Stomach smooth muscle (tissue), 2 donors: Measurements from ENCODE around the gene OR8H3.
"Not testable (repeated sequence)": the region's sequence is repeated elsewhere in the genome, so short reads cannot be mapped to it uniquely, and the experiment has no call there.

Experiments
- H3K27ac ChIP-seq: one replicate; pipeline ENCODE4 v1.7.0; 2013; ENCODE audit warnings: mild to moderate bottlenecking, low read length, inconsistent platforms
- H3K27me3 ChIP-seq, 2 donors: one replicate each; pipeline ENCODE4 v1.7.0; 2013; ENCODE audit warnings: low read length in 2 of 2; ENCODE audit not compliant: insufficient read depth in 2 of 2, control insufficient read depth in 1 of 2
- H3K36me3 ChIP-seq, 2 donors: one replicate each; pipeline ENCODE4 v1.7.0; 2013; ENCODE audit warnings: low read length in 2 of 2; ENCODE audit not compliant: control insufficient read depth in 2 of 2, insufficient read depth in 2 of 2
- H3K4me1 ChIP-seq: one replicate; pipeline ENCODE4 v1.7.0; 2013; ENCODE audit warnings: low read length; ENCODE audit not compliant: control insufficient read depth, insufficient read depth
- H3K4me3 ChIP-seq, 2 donors: one replicate each; pipeline ENCODE4 v1.7.0; 2013; ENCODE audit warnings: low read length in 2 of 2
- H3K9ac ChIP-seq, 2 donors: one replicate each; pipeline ENCODE4 v1.7.0; 2013; ENCODE audit warnings: low read length in 2 of 2, mild to moderate bottlenecking in 1 of 2
- H3K9me3 ChIP-seq, 2 donors: one replicate each; pipeline ENCODE4 v1.7.0; 2013; ENCODE audit warnings: low read length in 2 of 2; ENCODE audit not compliant: control insufficient read depth in 2 of 2
- donor health status: healthy.
- donor health status: Pancreatic carcinoma.

OR8H3 gene, protein sequence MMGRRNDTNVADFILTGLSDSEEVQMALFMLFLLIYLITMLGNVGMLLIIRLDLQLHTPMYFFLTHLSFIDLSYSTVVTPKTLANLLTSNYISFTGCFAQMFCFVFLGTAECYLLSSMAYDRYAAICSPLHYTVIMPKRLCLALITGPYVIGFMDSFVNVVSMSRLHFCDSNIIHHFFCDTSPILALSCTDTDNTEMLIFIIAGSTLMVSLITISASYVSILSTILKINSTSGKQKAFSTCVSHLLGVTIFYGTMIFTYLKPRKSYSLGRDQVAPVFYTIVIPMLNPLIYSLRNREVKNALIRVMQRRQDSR

DNA sequence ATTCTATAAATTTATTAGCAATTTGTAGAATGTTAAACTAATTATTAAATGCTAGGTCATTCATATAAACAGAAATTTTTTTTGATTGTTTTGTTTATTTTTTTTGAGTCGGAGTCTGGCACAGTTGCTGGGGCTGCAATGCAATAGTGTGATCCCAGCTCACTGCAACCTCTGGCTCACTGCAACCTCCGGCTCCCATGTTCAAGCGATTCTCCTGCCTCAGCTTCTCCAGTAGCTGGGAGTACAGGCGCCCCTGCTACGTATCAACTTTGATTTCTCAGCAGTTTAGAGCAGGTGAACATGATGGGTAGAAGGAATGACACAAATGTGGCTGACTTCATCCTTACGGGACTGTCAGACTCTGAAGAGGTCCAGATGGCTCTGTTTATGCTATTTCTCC lies at the start of gene OR8H3:
OR8H3 (plus strand) TSS at position 301 of the 400 bp plus-strand sequence; CDS start at position 301, 0 bp downstream.
- no peak within 1 kb of the TSS for H3K4me3 ChIP-seq
- no peak within 1 kb of the TSS for H3K9ac ChIP-seq
- H3K9me3 ChIP-seq, result no peaks in the 10 kb centered on the region
- H3K27ac ChIP-seq, result no peak within 1 kb of the TSS
- no peaks in the 10 kb centered on the region for H3K27me3 ChIP-seq
- no peaks in the 10 kb centered on the region for H3K4me1 ChIP-seq
- H3K36me3 ChIP-seq, result no peaks in the 10 kb centered on the region

DNA sequence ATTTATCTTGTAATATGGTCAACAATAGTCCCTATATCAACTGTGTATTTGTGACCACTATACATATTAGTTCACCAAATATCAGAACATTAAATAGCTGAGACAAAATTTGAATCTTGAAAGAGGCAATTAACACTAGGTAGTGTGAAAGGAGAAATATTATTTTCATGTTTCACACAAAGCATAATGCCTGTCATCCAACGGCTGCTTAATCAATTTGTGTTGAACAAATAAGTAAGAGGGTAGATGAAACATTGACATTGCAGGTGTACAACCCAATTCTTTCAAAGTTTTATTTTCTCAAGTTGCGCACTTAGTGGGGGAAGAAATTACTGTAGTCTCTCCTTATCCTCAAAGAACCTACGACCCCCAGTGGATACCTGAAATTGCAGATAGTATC lies 32.5 kb upstream of the OR8H3 start:
- no peak overlapping the region for H3K4me3 ChIP-seq
- no peaks in the 10 kb centered on the region for H3K27me3 ChIP-seq
- no peaks in the 10 kb centered on the region for H3K4me1 ChIP-seq

DNA sequence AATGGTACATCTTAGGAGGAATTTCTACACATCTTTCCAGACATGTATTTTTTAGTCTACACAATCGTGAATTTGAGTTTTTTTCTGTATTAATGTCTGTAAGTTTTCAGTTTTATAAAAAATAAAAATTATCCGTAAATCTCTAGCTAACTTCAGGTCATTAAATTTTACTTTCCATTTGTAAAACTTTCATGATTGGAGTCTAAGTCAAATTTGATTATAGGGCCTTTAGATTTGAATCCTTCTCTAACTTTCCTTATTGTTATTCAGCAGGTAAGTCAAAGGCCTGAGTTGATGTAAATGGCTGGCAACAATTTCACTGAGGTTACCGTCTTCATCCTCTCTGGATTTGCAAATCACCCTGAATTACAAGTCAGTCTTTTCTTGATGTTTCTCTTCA lies 29.2 kb upstream of the OR8H3 start, which contains the start of gene OR8I2:
OR8I2 (plus strand) TSS at position 301 of the 400 bp plus-strand sequence; CDS start at position 301, 0 bp downstream.
- no peak within 1 kb of the TSS for H3K4me3 ChIP-seq
- no peak within 1 kb of the TSS for H3K9ac ChIP-seq
- H3K27ac ChIP-seq, result no peak within 1 kb of the TSS
- H3K9me3 ChIP-seq, result no peaks in the 10 kb centered on the region
- H3K27me3 ChIP-seq, result no peaks in the 10 kb centered on the region
- no peaks in the 10 kb centered on the region for H3K36me3 ChIP-seq
- H3K4me1 ChIP-seq, result no peaks in the 10 kb centered on the region

More for the DNA sequence above, 32.5 kb upstream of the OR8H3 start:
- Histone ChIP-seq H3K9me3 (no peaks in the 10 kb centered on the region), H3K9ac (no peak overlapping the region), H3K36me3 (no peaks in the 10 kb centered on the region), H3K27ac (no peak overlapping the region)

DNA sequence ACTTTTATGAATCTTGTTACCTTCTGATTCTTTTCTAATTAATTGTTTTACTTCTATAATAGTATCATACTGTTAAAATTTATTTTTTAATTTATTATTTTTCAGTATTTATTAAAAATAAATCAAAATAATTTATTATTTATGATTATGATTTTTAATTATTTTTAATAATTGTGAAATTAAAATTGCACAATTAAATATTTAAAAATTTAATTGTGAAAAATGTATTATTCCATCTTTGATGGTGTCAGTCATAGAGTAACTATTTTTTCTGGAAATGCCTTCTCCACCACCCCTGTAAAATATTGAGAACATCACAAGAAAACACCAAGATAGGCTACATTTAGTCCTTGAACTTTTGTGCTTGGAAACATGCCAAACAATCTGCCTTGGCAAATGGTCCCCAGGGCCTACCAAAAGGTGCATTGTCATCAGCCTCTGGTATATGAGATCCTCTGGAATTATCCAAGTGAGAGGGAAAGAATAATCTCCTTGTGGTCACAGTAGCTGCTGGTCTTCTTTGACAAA lies 18.9 kb upstream of the OR8H3 start, which contains the start of gene OR8H2:
OR8H2 (plus strand) TSS at position 478 of the 528 bp plus-strand sequence. CDS start 1,356 bp downstream, outside the sequence.
- no peak within 1 kb of the TSS for H3K27ac ChIP-seq
- no peaks in the 10 kb centered on the region for H3K27me3 ChIP-seq
- H3K36me3 ChIP-seq, result no peaks in the 10 kb centered on the region
- H3K9ac ChIP-seq, result no peak within 1 kb of the TSS
- no peak within 1 kb of the TSS for H3K4me3 ChIP-seq
- no peaks in the 10 kb centered on the region for H3K4me1 ChIP-seq
- no peaks in the 10 kb centered on the region for H3K9me3 ChIP-seq

DNA sequence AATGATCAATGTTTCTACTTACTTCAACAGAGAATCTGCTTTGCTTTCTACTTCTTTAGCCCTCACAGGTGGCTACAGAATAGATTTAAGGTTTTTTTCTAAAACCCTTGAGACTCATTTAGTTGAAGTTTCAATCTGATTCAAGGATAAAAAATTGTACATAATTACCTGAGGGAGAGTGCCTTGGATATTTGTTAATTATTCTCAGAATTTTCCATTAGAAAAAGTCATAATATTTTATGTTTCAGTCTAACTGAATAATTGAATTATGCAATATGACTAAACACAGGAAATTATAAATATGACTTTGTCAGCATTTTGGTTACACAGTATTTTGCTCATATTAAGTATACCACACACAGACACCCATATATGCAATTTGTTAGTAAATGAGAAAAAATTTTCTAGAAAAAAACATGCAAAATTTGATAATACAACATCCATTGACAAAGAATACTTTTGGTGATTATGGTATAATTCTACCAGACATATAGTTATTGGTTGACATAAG lies 18.0 kb downstream of the OR8H3 start, which contains the start of gene OR8J3:
OR8J3 (minus strand) TSS at position 51 of the 511 bp plus-strand sequence. CDS start 2,483 bp downstream, outside the sequence.
- H3K27ac ChIP-seq, result no peak within 1 kb of the TSS
- H3K4me3 ChIP-seq, result no peak within 1 kb of the TSS
- H3K27me3 ChIP-seq, result no peaks in the 10 kb centered on the region
- no peaks in the 10 kb centered on the region for H3K4me1 ChIP-seq
- no peaks in the 10 kb centered on the region for H3K9me3 ChIP-seq
- H3K9ac ChIP-seq, result no peak within 1 kb of the TSS
- no peaks in the 10 kb centered on the region for H3K36me3 ChIP-seq

DNA sequence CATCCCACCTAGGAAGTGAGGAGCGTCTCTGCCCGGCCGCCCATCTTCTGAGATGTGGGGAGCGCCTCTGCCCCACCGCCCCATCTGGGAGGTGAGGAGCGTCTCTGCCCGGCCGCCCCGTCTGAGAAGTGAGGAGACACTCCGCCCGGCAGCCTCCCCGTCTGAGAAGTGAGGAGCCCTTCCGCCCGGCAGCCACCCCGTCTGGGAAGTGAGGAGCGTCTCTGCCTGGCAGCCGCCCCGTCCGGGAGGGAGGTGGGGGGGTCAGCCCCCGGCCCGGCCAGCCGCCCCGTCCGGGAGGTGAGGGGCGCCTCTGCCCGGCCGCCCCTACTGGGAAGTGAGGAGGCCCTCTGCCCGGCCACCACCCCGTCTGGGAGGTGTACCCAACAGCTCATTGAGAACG lies 21.5 kb downstream of the OR8H3 start:
- not testable (repeated sequence) for H3K4me3 ChIP-seq

DNA sequence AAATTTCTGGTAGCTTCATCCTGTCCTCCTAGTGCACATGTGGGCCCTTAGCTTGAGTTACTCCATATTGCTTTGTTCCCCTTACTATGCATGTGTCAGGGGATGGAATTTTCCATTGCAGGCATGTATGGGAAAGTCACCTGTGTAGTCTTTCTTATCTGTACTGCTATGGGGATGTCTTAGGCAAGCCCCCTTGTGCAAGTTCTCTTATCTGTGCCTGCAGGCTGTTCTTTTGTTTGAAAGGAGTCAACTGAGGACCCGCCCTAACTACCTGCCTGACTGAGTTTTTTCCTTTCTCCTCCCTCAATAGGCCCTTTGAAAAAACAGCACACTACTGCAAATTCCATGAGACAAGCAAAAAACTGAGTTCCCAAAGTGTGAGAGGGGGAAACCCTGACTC lies 29.2 kb downstream of the OR8H3 start:
- Histone ChIP-seq H3K27ac (no peak overlapping the region), H3K4me1 (no peaks in the 10 kb centered on the region), H3K4me3 (no peak overlapping the region), H3K36me3 (no peaks in the 10 kb centered on the region), H3K27me3 (no peaks in the 10 kb centered on the region), H3K9ac (no peak overlapping the region), H3K9me3 (peaks cover 2 to 12% of the 10 kb centered on the region in 2 donors)

More for the DNA sequence above, 21.5 kb downstream of the OR8H3 start:
- H3K27me3 ChIP-seq, H3K36me3 ChIP-seq, H3K9ac ChIP-seq, H3K4me1 ChIP-seq, H3K27ac ChIP-seq, H3K9me3 ChIP-seq: not testable (repeated sequence)

DNA sequence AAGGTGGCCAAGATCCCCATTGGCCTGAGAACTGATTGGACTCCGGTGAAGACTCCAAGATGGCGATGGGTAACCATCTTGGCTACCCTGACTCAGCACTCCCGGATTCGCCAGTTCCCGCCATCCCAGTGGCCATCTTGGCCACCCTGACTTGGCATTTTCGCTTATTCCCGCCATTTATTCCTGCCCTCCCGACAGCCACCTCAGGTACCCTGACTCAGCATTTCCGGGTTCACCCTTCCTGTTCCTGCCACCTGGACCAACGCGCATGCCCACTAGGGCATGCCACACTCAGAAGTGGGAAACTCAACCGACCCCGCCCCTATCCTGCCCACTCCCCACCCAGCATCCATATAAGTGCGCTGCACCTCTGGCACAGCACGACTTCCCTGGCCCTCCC lies 30.2 kb downstream of the OR8H3 start:
- no peaks in the 10 kb centered on the region for H3K27me3 ChIP-seq
- H3K4me1 ChIP-seq, result no peaks in the 10 kb centered on the region
- no peak overlapping the region for H3K9ac ChIP-seq
- H3K4me3 ChIP-seq, result no peak overlapping the region
- H3K36me3 ChIP-seq, result no peaks in the 10 kb centered on the region
- H3K9me3 ChIP-seq, result peaks cover 2 to 12% of the 10 kb centered on the region in 2 donors
- no peak overlapping the region for H3K27ac ChIP-seq

DNA sequence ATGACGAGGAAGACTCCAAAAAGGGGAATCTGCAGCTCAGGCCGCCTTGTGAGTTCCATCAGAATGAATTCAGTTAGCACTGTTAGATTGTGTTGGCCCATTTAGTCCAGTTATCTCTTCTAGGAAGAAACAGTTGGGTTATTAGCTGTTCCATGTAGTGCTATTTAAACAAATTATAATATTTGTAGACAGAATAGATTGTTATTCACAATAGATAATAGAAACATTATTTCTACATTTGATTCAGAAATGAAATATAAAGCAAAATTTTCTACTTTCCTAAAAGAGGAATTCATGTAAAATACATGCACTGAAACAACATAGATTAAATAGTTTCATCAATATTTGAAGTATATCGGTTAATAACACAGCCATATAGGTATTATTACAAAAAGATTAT lies 38.0 kb downstream of the OR8H3 start, which contains the start of gene OR8K5:
OR8K5 (minus strand) TSS at position 101 of the 400 bp plus-strand sequence; CDS start at position 101, 0 bp downstream.
- Histone ChIP-seq H3K27me3 (no peaks in the 10 kb centered on the region), H3K4me1 (no peaks in the 10 kb centered on the region), H3K9ac (no peak within 1 kb of the TSS), H3K9me3 (no peaks in the 10 kb centered on the region), H3K27ac (no peak within 1 kb of the TSS), H3K4me3 (no peak within 1 kb of the TSS), H3K36me3 (no peaks in the 10 kb centered on the region)

DNA sequence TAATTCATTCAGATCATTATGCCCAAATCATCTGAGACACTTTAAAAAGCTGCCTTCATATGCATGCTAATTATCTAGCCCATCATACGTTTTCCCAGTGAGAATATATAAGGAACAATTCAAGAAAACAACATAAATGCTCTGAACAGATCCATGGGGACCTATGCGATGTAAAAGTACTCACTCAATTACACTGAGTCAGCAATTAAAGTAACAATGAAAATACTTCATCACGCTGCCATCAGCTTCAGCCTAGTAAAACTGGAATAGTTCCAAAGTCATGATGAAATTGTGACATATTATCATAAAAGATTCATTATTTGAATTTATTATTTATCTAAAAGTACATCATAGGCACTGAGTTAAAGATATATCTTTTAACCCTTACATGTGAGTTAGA lies 41.6 kb downstream of the OR8H3 start:
- Histone ChIP-seq H3K27ac (no peak overlapping the region), H3K36me3 (no peaks in the 10 kb centered on the region), H3K9me3 (no peaks in the 10 kb centered on the region), H3K4me1 (no peaks in the 10 kb centered on the region), H3K9ac (no peak overlapping the region), H3K27me3 (no peaks in the 10 kb centered on the region), H3K4me3 (no peak overlapping the region)
